ENCODE measurements around the gene ZNF230.

ZNF230 gene

DNA sequence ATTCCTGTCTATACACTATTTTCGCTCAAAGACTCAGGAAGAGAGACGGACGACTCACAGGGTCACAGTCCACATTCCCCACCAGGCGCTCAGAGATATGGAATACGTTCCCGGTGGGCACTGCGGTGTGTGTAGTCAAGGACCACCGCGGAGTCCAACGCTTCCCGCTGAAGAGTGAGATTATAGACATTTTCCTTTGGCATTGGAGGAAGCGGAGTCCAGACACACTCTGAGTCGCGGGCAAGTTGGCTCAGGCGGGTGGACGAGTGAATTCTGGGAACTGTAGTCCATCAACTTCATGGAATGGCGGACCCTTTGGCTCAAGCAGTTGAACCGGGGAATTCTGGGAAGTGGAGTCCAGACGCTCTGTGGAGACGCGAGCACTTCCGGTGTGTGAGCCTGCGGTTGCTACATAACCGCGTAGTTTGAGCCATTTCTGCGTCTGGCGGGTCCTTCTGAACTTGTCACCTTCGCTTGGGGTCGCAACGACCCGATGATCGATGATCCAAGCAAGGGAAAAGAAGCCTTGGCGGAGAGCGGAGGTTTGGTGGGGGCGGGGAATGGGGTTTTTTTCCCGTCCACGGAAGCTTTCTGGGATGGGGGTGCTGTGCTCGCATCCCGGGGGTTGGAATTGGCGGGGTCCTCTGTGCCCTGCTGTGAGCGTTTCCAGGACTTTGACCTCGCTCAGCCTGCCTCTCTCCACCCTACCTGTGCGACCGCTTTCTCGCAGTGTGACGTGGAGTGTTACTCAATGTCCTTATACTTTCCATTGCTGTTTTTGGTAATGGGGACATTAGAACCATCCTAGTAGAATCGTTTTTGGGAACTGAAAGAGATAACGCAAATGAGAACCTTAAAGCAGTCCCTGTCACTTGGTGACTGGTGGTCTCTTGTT lies at the start of gene ZNF230:
TSS of gene ZNF230 (plus strand) at position 392 of the 895 bp plus-strand sequence. CDS start 4,122 bp downstream, outside the sequence.
- intact Hi-C loops (cut with DNase I) = loop anchor here (1.0 to 5.0 kb wide), 7 partner anchors 19 to 304 kb away; partner anchors contain the start of genes ZNF155, ZNF221, ZNF222 and ZNF225
- DNase-seq = peak; percentile 84 to 98 (median 92)

DNA sequence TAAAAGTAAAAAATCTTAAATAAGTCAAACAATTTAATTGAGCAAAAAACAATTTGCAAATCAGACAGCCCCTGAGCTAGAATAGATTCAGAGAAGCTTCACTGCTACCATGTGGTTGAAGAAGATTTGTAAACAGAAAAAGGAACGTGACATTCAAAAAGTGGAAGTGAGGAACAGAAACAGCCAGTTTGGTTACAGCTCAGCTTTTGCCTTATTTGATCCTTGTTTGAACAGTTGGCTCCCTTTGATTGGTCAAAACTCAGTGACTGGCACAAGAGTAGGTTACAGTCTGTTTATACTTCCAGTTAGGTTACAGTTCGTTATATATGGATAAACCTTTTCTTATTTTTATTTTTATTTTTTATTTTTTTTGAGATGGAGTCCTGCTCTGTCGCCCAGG lies 45.9 kb upstream of the ZNF230 start:
- no peak for DNase-seq
- intact Hi-C loops (cut with DNase I) = no loop called here

GRCh38 chr19:43957891-43958290 lies 44.9 kb upstream of the ZNF230 start:
- no peak for DNase-seq
- intact Hi-C loops (cut with DNase I) = no loop called here

- intact Hi-C loops (cut with DNase I) = no loop called here
- peak in 2 of 10 donors; percentile 38 to 53 for DNase-seq
These were observed 42.3 kb upstream of the ZNF230 start for GRCh38 chr19:43960411-43960810.

- intact Hi-C loops (cut with DNase I) = no loop called here
- DNase-seq = no peak
These were observed 36.6 kb upstream of the ZNF230 start for GRCh38 chr19:43966079-43966694.

- DNase-seq = no peak
- intact Hi-C loops (cut with DNase I) = no loop called here
These were observed 26.0 kb upstream of the ZNF230 start for GRCh38 chr19:43976732-43977131.

DNA sequence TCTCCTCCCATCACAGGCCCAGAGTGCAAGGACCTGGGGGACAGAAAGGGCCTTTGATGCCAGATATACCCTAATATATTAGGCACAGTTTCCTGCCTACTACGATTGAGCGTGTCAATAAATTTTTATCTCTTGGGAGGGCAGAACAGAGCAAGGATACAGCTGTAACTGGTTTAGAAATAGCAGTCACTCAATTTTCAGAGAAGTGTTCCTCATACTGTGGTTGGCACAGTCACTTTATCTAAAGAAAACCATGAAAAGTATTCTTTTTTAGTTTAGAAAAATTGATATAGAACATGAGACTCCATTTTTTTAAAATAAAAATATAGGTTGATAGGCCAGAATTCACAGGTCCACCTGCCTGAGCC lies 19.2 kb upstream of the ZNF230 start:
- no peak for DNase-seq
- intact Hi-C loops (cut with DNase I) = loop anchor here (1.0 to 10.0 kb wide), 2 partner anchors 42 to 49 kb away; partner anchors contain the start of genes ZNF222 and ZNF45

DNA sequence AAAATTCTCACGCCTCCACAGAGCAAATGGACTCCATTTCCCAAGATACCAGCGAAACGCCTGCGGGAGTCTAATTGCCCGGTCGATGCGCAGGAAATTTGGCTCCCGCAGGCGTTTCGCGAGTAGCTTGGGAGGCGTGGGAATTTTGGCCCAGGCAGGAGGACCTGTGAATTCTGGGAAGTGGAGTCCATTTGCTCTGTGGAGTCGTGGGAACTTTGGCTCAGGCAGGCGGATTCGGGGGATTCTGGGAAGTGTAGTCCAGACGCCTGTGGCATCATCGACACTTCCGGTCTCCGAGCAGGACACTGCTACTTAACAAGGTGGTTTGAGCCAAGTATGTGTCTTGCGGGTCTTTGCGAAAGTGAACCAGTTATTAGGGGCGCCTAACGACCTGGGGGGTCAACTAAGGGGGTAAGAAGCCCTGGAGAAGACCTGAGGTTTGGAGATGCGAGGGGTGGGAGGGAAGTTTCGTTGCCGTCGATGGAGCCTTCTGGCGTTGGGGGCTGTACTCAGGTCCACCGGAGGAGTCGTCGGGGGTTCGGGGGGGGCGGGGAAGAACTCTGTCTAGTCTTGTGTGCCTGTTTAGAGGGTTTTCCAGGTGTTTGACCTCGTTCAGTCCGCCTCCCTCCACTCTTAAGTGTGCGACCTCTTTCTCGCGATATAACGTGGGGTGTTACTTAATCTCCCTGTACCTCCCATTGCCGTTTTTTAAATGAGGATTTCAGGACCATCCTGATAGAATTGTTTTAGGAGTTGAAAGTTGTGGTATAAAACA lies 18.7 kb upstream of the ZNF230 start, which contains the start of gene ZNF155:
TSS of gene ZNF155 (plus strand) at position 277 of the 775 bp plus-strand sequence. CDS start 4,356 bp downstream, outside the sequence.
- DNase-seq = peak; percentile 87 to 98 (median 93)
- intact Hi-C loops (cut with DNase I) = loop anchor here (1.0 to 10.0 kb wide), 5 partner anchors 18 to 67 kb away; partner anchors contain the start of genes ZNF221, ZNF222, ZNF230 and ZNF45

DNA sequence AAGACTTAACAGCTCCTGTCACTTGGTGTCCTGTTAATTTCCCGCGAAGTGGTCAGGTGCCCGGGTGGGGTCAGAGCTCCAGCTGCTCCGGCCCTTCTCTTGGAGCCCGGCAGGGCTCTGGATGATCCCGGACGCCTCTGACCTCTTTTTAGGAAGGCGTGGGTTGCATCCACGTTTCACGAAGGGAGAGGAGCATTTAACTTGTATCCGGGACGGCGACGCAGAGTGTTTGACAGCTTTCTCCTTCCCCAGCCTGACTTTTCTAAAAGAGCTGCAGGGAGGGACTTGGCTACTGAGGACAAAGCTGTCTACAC lies 18.1 kb upstream of the ZNF230 start:
- peak in 1 of 10 donors; percentile 64 for DNase-seq
- intact Hi-C loops (cut with DNase I) = loop anchor here (1.0 to 10.0 kb wide), 4 partner anchors 18 to 67 kb away; partner anchors contain the start of genes ZNF221, ZNF230 and ZNF45

GRCh38 chr19:43997631-43998290 lies 5.0 kb upstream of the ZNF230 start:
- DNase-seq = no peak
- intact Hi-C loops (cut with DNase I) = no loop called here

- intact Hi-C loops (cut with DNase I) = loop anchor here (1.0 to 5.0 kb wide), 7 partner anchors 18 to 305 kb away; partner anchors contain the start of genes ZNF155, ZNF221, ZNF222 and ZNF225
These were observed 568 bp upstream of the ZNF230 start for GRCh38 chr19:44002212-44002565.

GRCh38 chr19:44003461-44004009 lies 778 bp downstream of the ZNF230 start:
- intact Hi-C loops (cut with DNase I) = loop anchor here (2.0 to 5.0 kb wide), 3 partner anchors 21 to 304 kb away; partner anchors contain the start of genes ZNF222, ZNF235 and ZNF284
- DNase-seq = peak in 1 of 10 donors; percentile 59

More at GRCh38 chr19:44002212-44002565, 568 bp upstream of the ZNF230 start:
- no peak for DNase-seq

GRCh38 chr19:44005973-44006372 lies 3.2 kb downstream of the ZNF230 start:
- intact Hi-C loops (cut with DNase I) = no loop called here
- DNase-seq = no peak

- no peak for DNase-seq
- intact Hi-C loops (cut with DNase I) = no loop called here
These were observed 4.7 kb downstream of the ZNF230 start for GRCh38 chr19:44007473-44007872.

DNA sequence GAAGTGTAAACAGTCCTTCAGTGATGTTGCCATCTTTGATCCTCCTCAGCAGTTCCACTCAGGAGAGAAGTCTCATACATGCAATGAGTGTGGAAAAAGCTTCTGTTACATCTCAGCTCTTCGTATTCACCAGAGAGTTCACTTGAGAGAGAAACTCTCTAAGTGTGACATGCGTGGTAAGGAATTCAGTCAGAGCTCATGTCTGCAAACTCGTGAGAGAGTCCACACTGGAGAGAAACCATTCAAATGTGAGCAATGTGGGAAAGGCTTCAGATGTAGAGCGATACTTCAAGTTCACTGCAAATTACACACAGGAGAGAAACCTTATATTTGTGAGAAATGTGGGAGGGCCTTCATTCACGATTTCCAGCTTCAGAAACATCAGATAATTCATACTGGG lies 7.7 kb downstream of the ZNF230 start:
- no peak for DNase-seq
- intact Hi-C loops (cut with DNase I) = no loop called here

GRCh38 chr19:44019498-44019897 lies 16.7 kb downstream of the ZNF230 start:
- no peak for DNase-seq
- intact Hi-C loops (cut with DNase I) = no loop called here

- intact Hi-C loops (cut with DNase I) = no loop called here
- DNase-seq = no peak
These were observed 18.5 kb downstream of the ZNF230 start for GRCh38 chr19:44021221-44021620.

DNA sequence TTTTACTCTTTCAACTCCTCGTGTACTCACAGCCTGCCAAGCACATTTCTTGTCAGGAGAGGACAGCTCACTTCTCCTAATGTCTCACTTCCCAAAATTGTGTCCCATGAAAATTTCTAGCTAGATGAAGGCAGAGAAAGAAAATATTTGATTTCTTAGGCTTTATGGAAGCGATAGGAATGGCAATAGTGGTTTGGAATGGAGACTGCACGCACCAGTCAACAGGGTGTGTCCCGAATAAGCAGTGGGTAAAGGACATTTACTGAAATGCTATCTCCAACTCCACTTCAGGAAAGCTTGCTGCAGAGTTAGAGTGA lies 22.1 kb downstream of the ZNF230 start:
- intact Hi-C loops (cut with DNase I) = loop anchor here (1.0 to 2.0 kb wide), 2 partner anchors 22 to 42 kb away; partner anchors contain the start of gene ZNF230
- DNase-seq = no peak

DNA sequence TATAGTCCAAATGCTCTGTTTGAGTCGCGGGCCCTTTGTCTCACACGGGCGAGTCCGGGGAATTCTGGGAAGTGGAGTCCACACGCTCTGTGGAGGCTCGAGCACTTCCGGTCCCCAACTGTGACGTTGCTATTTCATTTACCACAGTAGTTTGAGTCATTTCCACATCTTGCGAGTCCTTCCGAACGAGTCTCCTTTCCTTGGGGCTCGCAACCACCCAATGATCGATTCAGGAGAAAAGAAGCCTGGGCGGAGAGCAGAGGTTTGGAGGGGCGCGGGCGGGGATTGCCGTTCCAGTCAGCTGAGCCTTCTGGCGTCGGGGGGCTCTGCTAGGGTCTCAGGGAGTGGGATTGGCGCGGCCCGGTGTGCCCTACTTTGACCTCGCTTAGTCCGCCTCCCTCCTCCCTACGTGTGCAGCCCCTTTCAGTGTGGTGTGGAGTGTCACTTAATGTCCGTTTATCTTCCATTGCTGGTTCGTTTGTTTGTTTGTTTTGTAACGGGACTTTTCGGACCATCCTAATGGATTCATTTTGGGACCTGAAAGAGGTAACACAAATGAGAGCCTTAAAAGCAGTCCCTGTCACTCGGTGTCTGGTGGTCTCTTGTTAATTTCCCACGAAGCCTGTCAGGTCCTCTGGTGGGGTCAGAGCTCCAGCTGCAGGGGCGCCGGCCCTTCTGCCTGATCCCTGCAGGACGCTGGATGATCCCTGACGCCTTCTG lies 22.6 kb downstream of the ZNF230 start, which contains the start of gene ZNF222:
TSS of gene ZNF222 (plus strand) at position 163 of the 720 bp plus-strand sequence. CDS start at position 221, 58 bp downstream.
- intact Hi-C loops (cut with DNase I) = loop anchor here (1.0 to 2.0 kb wide), 2 partner anchors 23 to 42 kb away; partner anchors contain the start of gene ZNF230
- peak; percentile 71 to 97 (median 84) for DNase-seq
